ENCODE data around the gene FER1L5.

- TF ChIP-seq CTCF (IDR thresholded peaks at IDR 0.05) (no peak), POLR2A (IDR thresholded peaks at IDR 0.05; ENCODE audit: low read depth) (no peak)
Measured at GRCh38 chr2:96626553-96626942, 16.0 kb upstream of the FER1L5 start.

Measured in esophagus muscularis mucosa (tissue), 3 donors.